Right lung (tissue), 5 donors: ENCODE results near the gene LNX1. TPM values are rescaled to one million over a fixed set of nuclear protein-coding genes. Genes with fewer than 3 reads are reported as not detected.

Source experiments
- DNase-seq, 2 donors: peaks; one replicate each; pipeline ENCODE4 v3.0.0-alpha.2; 2013
- polyA plus RNA-seq, 5 donors: library from polyadenylated mRNA; unstranded; fragments of 120-200 nt; gene quantifications; one replicate each; pipeline versions ENCODE4 v1.2.1 to v1.2.3, GENCODE V29; 2013; ENCODE audit warnings: inconsistent platforms in 1 of 5, low replicate concordance in 1 of 5; ENCODE audit not compliant: insufficient read length in 5 of 5, insufficient read depth in 1 of 5

LNX1 gene
- polyA plus RNA-seq, 5 donors = 3.5 to 4.2 (median 3.7) TPM

DNA sequence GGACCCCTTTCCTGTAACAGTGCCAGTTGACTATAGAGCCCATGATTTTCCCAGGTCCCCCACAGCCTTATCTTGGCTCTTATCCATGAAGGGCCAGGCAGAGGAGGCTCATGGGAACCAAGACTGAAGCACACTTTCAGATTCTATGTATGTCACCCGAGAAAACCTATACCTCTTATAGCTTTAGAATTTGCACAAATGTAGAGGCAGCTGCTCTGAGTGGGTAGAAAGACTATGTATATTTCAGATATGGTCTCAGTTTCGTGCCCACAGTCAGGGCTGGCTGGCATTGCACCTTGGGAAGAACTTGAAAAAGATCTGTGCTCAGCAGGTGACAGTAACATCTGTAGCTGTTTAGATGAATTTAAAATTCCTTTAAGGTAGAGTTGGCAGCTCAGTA is 8.3 kb upstream of the LNX1 start:
- no peak for DNase-seq

- no peak for DNase-seq
Observed at GRCh38 chr4:53598901-53599300, 7.6 kb upstream of the LNX1 start.

DNA sequence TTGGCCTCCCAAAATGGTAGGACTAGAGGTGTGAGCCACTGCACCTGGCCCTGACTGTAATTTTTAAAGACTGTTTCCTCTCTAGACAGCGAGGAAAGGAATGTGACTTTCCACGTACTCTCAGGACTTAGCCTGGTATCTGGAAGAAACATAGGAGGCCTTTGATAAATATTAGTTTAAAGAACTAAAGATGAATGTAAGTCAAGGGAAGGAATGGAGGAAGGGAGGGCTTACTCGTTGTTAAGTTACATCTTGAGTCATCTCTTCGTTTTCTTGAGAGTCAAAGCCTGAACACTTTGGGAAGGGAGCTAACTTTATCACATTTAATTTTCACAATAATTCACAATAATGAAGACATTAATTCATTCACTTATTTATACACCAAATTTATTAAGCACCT is 7.2 kb upstream of the LNX1 start:
- no peak for DNase-seq

- DNase-seq = no peak
Observed at GRCh38 chr4:53596901-53597300, 5.6 kb upstream of the LNX1 start.

- no peak for DNase-seq
Observed at GRCh38 chr4:53595834-53596233, 4.5 kb upstream of the LNX1 start.

DNA sequence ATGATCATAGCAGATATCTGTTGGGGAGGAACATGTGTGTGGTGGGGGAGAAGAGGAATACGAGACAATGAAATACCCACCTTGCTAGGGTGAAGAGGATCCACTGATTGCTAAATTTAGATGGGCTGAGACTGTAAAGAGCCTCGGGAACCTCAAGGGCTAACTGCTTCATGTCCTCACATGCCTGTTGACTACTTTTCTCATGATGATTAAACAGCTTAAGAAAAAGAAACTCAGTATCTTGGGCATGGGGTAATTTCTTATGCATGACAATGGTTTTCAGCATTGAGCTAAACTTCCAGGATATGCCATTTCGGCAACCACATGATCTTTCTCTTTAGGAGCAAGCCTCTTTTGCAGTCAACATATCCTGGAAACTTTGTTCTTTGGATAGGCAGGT is 3.9 kb upstream of the LNX1 start:
- no peak for DNase-seq

GRCh38 chr4:53593765-53594164 is 2.5 kb upstream of the LNX1 start:
- DNase-seq = no peak

DNA sequence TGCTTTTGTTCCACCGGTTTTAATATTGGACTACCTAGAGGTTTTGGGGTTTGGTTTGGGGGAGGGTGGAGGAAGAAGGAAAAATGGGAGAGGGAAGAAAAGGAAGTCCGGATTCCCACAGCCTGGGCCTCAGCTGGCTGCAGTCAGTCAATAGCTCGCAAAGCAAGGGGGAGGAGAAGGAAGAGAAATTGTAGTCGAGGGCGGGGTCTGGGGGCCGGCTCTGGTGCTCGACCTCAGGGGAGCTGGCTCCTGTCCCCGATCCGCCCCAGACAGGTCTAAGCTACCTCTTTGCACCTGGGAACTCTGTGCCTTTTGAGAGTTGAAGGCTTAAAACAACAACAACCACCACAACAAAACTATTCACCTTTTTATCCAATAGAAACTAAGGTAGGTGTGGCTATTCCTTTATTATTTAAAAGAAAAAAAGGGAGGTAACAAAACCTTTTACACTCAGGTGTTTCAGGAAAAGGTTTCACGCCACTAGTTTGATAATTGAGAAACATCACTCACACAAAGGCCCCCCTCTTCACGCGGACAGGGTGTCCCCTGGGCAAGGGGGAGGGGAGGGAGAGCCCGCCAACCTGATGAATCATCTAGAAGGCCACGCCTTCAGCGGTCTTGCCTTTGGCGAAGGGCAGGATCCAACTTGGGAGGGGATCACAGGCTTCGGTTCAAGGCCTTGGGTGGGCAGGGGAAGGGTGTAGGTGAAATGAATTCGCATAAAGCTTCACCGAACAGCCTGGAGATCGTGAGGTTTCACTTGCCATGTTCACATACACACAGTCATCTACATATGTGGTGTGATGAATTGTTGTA is 1.6 kb upstream of the LNX1 start:
- no peak for DNase-seq

DNA sequence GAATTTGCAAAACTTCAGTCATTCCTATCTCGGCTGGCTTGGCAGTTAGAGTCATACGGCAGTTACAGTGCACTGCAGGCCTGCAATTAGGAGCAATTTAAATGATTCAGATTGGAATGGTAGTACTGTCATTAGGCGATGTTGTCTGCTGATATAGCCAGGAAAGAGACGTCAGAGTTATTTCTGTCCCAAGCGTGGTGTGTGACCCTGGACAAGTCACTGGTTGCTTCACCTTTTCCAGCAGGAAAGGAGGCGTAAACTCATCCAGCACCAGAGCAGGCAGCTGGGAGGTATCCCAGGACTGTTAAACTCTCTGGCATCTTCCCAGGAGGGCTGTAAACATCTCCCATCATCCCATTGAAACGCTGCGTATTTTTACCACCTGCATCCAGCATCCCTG is 836 bp upstream of the LNX1 start:
- no peak for DNase-seq

DNA sequence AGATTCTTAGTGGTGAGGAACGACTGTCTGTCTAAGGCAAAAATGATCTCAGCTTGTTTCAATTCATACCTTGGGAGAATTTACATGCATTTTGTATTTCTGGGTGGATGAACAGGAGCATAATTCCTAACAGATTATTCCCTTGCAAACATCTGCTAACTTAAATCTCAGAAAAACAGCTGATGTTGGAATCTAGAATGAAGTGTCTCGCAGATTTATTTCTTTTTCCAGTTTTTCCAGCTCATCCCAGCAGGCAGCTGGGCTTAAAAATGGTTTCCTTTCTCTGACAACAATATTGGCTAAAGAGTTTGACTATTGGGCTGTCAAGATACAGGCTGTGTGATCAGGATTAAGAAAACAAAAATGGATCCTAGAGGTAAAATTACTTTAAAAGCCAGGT is 1.1 kb downstream of the LNX1 start:
- no peak for DNase-seq

- DNase-seq = no peak
Observed at GRCh38 chr4:53589511-53589910, 1.8 kb downstream of the LNX1 start.

- DNase-seq = no peak
Observed at GRCh38 chr4:53587135-53587534, 4.2 kb downstream of the LNX1 start.

GRCh38 chr4:53586121-53586816 is 5.0 kb downstream of the LNX1 start:
- DNase-seq = no peak

DNA sequence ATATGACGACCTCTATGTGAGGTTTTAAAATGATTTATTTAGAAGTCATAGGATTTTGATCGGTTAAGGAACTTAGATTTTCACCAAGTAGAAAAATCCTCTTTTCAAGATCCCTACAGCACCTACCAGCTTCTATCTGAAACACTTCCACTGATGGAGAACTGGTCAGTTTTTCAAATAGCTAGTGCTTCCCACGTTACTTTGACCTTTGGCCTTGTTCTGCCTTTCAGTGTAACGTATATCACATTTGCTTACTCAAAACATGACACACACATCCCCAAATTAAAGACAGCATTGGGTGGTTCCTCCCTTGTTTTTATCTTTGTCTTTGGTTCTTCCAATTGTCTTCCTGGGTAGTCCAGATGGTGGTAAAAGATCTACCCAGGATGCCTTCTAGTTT is 6.6 kb downstream of the LNX1 start:
- DNase-seq = no peak

GRCh38 chr4:53583513-53583912 is 7.8 kb downstream of the LNX1 start:
- DNase-seq = no peak

- DNase-seq = no peak
Observed at GRCh38 chr4:53582194-53582593, 9.1 kb downstream of the LNX1 start.

- no peak for DNase-seq
Observed at GRCh38 chr4:53580274-53580673, 11.0 kb downstream of the LNX1 start.

- no peak for DNase-seq
Observed at GRCh38 chr4:53579826-53580225, 11.5 kb downstream of the LNX1 start.

GRCh38 chr4:53576676-53577372 is 14.5 kb downstream of the LNX1 start:
- DNase-seq = peak; percentile 75 to 81

- no peak for DNase-seq
Observed at GRCh38 chr4:53576071-53576617, 15.1 kb downstream of the LNX1 start.

GRCh38 chr4:53575552-53575951 is 15.7 kb downstream of the LNX1 start:
- no peak for DNase-seq

DNA sequence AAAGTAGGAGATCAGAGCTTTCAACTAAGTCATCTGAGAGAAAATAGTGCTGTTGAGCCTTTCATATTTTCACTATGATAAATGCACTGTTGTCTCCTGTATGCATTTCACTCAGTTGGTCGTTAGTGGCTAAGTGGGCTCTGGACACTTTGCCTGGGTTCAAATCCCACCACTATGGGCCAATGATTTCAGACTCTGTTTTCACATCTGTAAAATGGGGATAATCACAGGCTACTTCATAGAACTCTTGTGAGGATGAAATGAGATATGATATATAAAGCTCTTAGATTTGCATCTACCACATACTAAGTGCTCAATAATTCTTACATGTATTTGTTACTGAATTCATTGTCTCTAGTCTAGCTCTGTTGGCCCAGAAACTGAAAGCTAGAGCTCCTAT is 16.8 kb downstream of the LNX1 start:
- no peak for DNase-seq

GRCh38 chr4:53573696-53574095 is 17.6 kb downstream of the LNX1 start:
- DNase-seq = no peak
